Measurements from ENCODE around the gene PVALEF. TPM values are rescaled to one million over a fixed set of nuclear protein-coding genes. Genes with fewer than 3 reads are reported as not detected.
A peak's percentile ranks its signal among the peaks of the same experiment; 100 is the strongest.

The PVALEF gene
- total and polyA plus RNA-seq, 2 of the 8 experiments (the other 6 are each of a cell fraction or from before 2014, with no cell fraction given): 0.03 TPM; not detected in 1

DNA sequence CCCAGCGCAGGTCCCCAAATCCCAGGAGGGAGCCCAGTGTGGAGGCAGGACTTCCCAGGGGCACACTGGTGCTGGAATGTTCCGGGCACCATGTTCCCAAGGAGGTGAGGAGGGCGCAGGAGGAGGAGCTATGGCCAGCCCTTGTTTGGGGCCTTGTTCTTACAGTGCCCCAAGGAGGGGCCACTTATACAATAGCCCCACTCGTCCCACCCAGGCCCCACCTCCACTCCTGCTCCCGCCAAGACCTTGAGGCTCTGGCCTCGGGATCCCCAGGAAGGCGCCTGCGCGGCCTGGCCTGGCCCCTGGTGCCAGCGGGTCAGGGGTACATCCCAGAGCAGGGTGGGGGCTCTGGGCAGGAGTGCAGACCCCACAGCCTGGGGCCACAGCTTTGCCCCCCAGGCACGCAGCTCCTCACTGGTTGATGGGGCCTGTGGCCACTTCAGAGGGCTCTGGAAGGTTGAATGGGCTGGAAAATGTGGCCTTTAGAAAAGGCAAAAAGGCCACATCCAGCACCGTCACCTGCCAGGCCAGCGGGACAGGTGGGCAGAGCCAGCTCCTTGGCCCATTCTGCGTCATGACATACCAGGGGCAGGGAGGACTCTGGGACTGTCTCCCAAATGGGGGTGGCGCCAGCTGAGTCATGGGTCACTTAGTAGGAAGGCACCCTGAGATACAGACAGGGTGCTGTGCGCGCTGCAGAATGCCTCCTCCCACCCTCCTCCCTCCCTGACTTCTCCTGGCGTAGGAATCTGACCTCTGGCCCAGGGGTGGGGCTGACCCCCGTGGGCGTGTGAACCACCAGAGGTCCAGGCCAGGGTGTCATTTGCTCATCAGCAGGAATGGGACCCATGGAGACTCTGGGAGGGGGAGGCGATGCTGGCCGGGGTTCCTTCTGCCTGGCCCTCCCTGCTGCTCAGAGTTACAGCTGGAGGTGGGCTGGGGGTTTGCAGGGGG lies 32.3 kb upstream of the PVALEF start:
- no peak overlapping the region for H3K9ac ChIP-seq (replicated peaks in 1 of 4; ENCODE audit: extremely low read depth in 1 of 4, low read depth in 3 of 4, low read length in 3 of 4)
- H3K4me2 ChIP-seq (ENCODE audit: insufficient read depth in 1 of 2, low read depth in 2 of 2, low read length in 2 of 2): no peak overlapping the region
- no peak for FAIRE-seq

More for the DNA sequence above, 32.3 kb upstream of the PVALEF start:
- Histone ChIP-seq H3K79me2 (ENCODE audit: control insufficient read depth in 1 of 2, insufficient read depth in 2 of 2, low read length in 2 of 2) (no peaks in the 10 kb centered on the region), H4K91ac (replicated peaks; ENCODE audit: insufficient read length, low read length) (peak overlapping the region; percentile 40), H3K23ac (ENCODE audit: insufficient read length) (no peak overlapping the region), H2AFZ (ENCODE audit: low read length) (no peak overlapping the region), H3K23me2 (ENCODE audit: low read depth, low read length) (peaks cover 3% of the 10 kb centered on the region; the same call in 1 of the 2 replicates), H3K18ac (ENCODE audit: extremely low read depth, low read length) (no peak overlapping the region; the same call in none of the 2 replicates), H4K8ac (ENCODE audit: extremely low read depth, insufficient read depth, low read length) (peak overlapping the region; percentile 5; the same call in 1 of the 2 replicates), H3K4ac (replicated peaks; ENCODE audit: insufficient read length, low read depth, low read length) (no peak overlapping the region), H3K79me1 (ENCODE audit: low read depth, low read length) (no peaks in the 10 kb centered on the region; the same call in 1 of the 2 replicates), H2BK12ac (ENCODE audit: low read depth, low read length) (no peak overlapping the region), H2BK15ac (ENCODE audit: low read length) (no peak overlapping the region), H4K5ac (ENCODE audit: insufficient read length, low read depth, low read length) (no peak overlapping the region), H4K20me1 (replicated peaks in 1 of 2; ENCODE audit: control insufficient read depth in 1 of 2, insufficient read depth in 2 of 2, low read length in 2 of 2) (peaks cover 2 to 3% of the 10 kb centered on the region in 2 experiments), H3K27me3 (replicated peaks in 1 of 4; ENCODE audit: control insufficient read depth in 3 of 4, extremely low read depth in 1 of 4, insufficient read depth in 3 of 4, low read length in 3 of 4) (no peaks in the 10 kb centered on the region), H3K27ac (ENCODE audit: low read depth, low read length) (no peak overlapping the region), H2BK20ac (ENCODE audit: low read length) (no peak overlapping the region), H3K9me3 (ENCODE audit: insufficient read depth in 2 of 2, low read depth in 1 of 2, low read length in 1 of 2) (peaks cover 4 to 5% of the 10 kb centered on the region in 2 experiments; a peak in 2 of 4 replicates), H3K56ac (replicated peaks; ENCODE audit: insufficient read length, low read depth, low read length) (no peak overlapping the region), H3K36me3 (ENCODE audit: control insufficient read depth in 2 of 4, insufficient read depth in 4 of 4, low read length in 3 of 4) (no peaks in the 10 kb centered on the region), H2BK120ac (replicated peaks; ENCODE audit: low read depth, low read length) (no peak overlapping the region), H2BK5ac (ENCODE audit: low read depth, low read length) (no peak overlapping the region), H3K4me1 (replicated peaks in 1 of 4; ENCODE audit: control insufficient read depth in 3 of 4, insufficient read depth in 4 of 4, low read length in 3 of 4) (peaks cover 0 to 8% (median 4%) of the 10 kb centered on the region in 4 experiments; a peak in 3 of 7 replicates), H3K4me3 (ENCODE audit: extremely low read depth in 1 of 4, insufficient read depth in 2 of 4, low read depth in 3 of 4, low read length in 4 of 4) (no peak overlapping the region), H2AK5ac (ENCODE audit: low read depth, low read length) (no peak overlapping the region), H3K14ac (ENCODE audit: insufficient read length) (no peak overlapping the region)
- POLR2A ChIA-PET (ENCODE audit: partially characterized antibody): interaction anchor here (0.7 to 1.4 kb wide), 5 partner anchors 9 to 109 kb away, joined by 3 to 5 read pairs (median 4); partner anchors contain the start of gene TEPSIN
- CTCF ChIA-PET (ENCODE audit: partially characterized antibody): interaction anchor here (0.6 to 2.0 kb wide), 11 partner anchors 9 to 297 kb away, joined by 3 to 14 read pairs (median 3); no protein-coding TSS in a partner anchor
- WGBS, 2 experiments (ENCODE audit: extremely low coverage in 1 of 2, insufficient coverage in 1 of 2, insufficient read length in 1 of 2, insufficient replicate concordance in 2 of 2, low coverage in 1 of 2, low lambda C conversion rate in 2 of 2, missing lambda C conversion rate in 1 of 2): 88% methylated on average over 14 of the region's 22 CpGs; no CpG with 5 or more reads in 1 of the 2 experiments
- no peak for DNase-seq (ENCODE audit: low read depth in 1 of 2, low spot score in 2 of 2)
- TF ChIP-seq MAFK (IDR thresholded peaks at IDR 0.05; ENCODE audit: low read depth, low read length) (no peak), KDM5A (IDR thresholded peaks at IDR 0.05; ENCODE audit: low read length) (no peak), SRF (IDR thresholded peaks at IDR 0.05; ENCODE audit: low read depth, low read length) (no peak), SP2 (IDR thresholded peaks at IDR 0.05; ENCODE audit: low read length) (no peak), SP1 (IDR thresholded peaks at IDR 0.05; ENCODE audit: low read depth, low read length) (no peak), ATF2 (IDR thresholded peaks at IDR 0.05; ENCODE audit: low read length) (no peak), POLR2AphosphoS5 (IDR thresholded peaks at IDR 0.05; ENCODE audit: low read depth, low read length) (no peak), SIN3A (conservative IDR thresholded peaks at IDR 0.05 in 1 of 2, IDR thresholded peaks at IDR 0.05 in 1 of 2; ENCODE audit: low read depth in 1 of 2, low read length in 2 of 2) (no peak)
